Tibial nerve (tissue), 3 donors: ENCODE measurements around the gene TMEM132D.

Experiments
- POLR2A ChIP-seq, 2 donors: fragments of 450-650 bp; IDR thresholded peaks; one replicate each; pipeline ENCODE4 v1.6.1; 2017; ENCODE audit warnings: antibody characterized with exemption in 2 of 2, mild to moderate bottlenecking in 2 of 2, moderate library complexity in 2 of 2
- TF ChIP-seq, protein P1 (sequence below), 5 experiments: fragments of 200-600 bp in 3 of 5; fragments of 450-650 bp in 2 of 5; sonication (generic) in 3 of 5; IDR thresholded peaks; one replicate each; pipeline ENCODE4 v1.5.1; 2016 to 2019; ENCODE audit warnings: antibody characterized with exemption in 5 of 5, mild to moderate bottlenecking in 3 of 5, moderate library complexity in 2 of 5

DNA sequence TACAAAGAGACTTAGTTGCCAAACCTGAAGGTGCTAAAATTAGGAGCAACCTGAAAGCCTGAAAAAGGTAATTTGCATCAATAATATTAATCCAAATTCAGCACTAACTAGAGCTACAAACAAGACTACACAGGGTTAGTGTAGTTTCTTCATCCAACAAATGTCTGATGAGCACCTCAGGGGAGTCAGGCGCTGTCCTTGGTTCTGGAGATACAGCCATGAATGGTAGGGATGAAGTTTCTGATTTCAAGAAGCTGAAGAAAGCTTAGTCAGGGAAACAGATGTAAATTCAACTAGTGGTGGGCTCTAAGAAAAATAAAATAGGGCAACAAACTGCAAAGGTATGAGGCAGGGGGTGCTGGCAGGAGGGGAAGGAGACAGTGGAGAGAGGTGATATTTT, 784.3 kb downstream of the TMEM132D start:
- TF ChIP-seq, protein P1, sequence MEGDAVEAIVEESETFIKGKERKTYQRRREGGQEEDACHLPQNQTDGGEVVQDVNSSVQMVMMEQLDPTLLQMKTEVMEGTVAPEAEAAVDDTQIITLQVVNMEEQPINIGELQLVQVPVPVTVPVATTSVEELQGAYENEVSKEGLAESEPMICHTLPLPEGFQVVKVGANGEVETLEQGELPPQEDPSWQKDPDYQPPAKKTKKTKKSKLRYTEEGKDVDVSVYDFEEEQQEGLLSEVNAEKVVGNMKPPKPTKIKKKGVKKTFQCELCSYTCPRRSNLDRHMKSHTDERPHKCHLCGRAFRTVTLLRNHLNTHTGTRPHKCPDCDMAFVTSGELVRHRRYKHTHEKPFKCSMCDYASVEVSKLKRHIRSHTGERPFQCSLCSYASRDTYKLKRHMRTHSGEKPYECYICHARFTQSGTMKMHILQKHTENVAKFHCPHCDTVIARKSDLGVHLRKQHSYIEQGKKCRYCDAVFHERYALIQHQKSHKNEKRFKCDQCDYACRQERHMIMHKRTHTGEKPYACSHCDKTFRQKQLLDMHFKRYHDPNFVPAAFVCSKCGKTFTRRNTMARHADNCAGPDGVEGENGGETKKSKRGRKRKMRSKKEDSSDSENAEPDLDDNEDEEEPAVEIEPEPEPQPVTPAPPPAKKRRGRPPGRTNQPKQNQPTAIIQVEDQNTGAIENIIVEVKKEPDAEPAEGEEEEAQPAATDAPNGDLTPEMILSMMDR (IDR thresholded peaks at IDR 0.05), result no peak
- TF ChIP-seq POLR2A (IDR thresholded peaks at IDR 0.05), result no peak
